Nephron (organoid): ENCODE results near the gene CTNND2.
"Not testable (repeated sequence)": the region's sequence is repeated elsewhere in the genome, so short reads cannot be mapped to it uniquely, and the experiment has no call there.

Source experiments
- H3K27ac Mint-ChIP-seq, 3 experiments: 2 replicates each; pipeline ENCODE4 v1.8.0; 2020; ENCODE audit warnings: mixed read lengths in 3 of 3, mild to moderate bottlenecking in 2 of 3, moderate library complexity in 1 of 3
- H3K27me3 Mint-ChIP-seq: 2 replicates; pipeline ENCODE4 v1.8.0; 2021; ENCODE audit warnings: low read depth, mild to moderate bottlenecking, moderate library complexity, mixed read lengths
- H3K36me3 Mint-ChIP-seq: 2 replicates; pipeline ENCODE4 v1.8.0; 2020; ENCODE audit warnings: low read depth, mixed read lengths
- H3K4me1 Mint-ChIP-seq: 2 replicates; pipeline ENCODE4 v1.8.0; 2020; ENCODE audit warnings: mixed read lengths
- H3K4me3 Mint-ChIP-seq, 3 experiments: 2 replicates each; pipeline ENCODE4 v1.8.0; 2020; ENCODE audit warnings: mild to moderate bottlenecking in 3 of 3, mixed read lengths in 3 of 3, moderate library complexity in 2 of 3
- H3K9me3 Mint-ChIP-seq: 2 replicates; pipeline ENCODE4 v1.8.0; 2020; ENCODE audit warnings: mixed read lengths
- TF ChIP-seq, protein P1 (sequence below), 3 experiments: fragments of 200-600 bp; sonication (generic); IDR thresholded peaks; one replicate each; pipeline ENCODE4 v1.5.0; 2021; ENCODE audit warnings: antibody characterized with exemption in 3 of 3; ENCODE audit not compliant: unreplicated experiment in 3 of 3

Gene CTNND2

DNA sequence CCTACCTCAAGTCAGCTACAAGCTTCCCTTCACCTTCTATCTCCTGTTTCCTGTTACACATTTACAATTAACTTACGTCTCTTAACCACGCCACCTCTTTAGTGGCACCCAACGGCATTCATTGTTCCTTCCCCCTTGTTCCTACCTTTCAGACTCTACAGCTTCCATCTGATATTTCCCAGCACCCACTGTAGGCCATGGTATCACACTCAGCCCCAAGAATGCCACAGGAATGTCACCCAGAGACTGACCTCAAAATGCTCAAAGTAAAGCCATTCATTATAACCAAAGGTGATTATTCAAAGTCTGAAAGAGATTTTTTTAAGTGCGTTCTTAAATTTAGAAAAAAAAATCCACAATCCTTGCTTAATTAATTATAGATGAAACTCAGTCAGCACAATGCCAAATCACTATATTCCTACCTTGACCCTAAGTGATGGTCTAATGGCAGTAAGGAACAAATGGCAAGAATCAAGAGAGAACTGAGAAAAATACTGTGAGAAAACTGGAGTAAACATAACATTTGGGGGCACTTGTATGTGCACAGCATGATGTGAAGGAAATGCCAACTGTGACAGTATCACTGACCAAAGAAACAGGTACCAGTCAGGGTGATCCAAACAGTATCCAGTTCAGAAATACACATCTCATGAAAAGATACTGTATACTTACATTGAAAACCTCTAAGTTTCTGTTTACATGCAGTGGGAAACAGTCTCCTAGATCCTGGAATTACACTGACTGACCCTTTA lies 52.1 kb downstream of the CTNND2 start:
- H3K4me1 Mint-ChIP-seq: no peaks in the 10 kb centered on the region
- no peak overlapping the region for H3K27ac Mint-ChIP-seq
- no peaks in the 10 kb centered on the region for H3K36me3 Mint-ChIP-seq
- no peaks in the 10 kb centered on the region for H3K27me3 Mint-ChIP-seq
- no peaks in the 10 kb centered on the region for H3K9me3 Mint-ChIP-seq
- TF ChIP-seq, protein P1, sequence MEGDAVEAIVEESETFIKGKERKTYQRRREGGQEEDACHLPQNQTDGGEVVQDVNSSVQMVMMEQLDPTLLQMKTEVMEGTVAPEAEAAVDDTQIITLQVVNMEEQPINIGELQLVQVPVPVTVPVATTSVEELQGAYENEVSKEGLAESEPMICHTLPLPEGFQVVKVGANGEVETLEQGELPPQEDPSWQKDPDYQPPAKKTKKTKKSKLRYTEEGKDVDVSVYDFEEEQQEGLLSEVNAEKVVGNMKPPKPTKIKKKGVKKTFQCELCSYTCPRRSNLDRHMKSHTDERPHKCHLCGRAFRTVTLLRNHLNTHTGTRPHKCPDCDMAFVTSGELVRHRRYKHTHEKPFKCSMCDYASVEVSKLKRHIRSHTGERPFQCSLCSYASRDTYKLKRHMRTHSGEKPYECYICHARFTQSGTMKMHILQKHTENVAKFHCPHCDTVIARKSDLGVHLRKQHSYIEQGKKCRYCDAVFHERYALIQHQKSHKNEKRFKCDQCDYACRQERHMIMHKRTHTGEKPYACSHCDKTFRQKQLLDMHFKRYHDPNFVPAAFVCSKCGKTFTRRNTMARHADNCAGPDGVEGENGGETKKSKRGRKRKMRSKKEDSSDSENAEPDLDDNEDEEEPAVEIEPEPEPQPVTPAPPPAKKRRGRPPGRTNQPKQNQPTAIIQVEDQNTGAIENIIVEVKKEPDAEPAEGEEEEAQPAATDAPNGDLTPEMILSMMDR (IDR thresholded peaks at IDR 0.05; ENCODE audit: unreplicated experiment in 3 of 3): no peak
- no peak overlapping the region for H3K4me3 Mint-ChIP-seq

DNA sequence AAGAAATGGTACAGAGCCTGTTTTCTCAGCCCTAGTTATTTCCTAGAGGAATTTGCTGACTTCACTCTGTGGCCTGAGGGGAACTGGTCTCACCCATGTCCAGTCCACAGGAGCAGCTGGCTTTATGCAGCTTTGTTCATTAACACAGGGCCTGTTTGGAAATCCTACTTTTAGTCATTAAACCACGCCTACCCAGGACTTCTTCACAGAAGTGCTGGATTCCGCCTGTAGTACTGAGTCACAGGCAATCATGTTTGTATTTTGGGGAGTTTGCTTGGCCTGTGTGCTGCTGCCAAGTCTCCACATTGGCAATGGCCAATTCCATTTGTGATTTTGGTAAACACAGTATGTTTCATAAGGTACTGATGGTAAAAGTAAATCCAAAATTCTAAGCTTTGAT lies 52.8 kb downstream of the CTNND2 start:
- no peaks in the 10 kb centered on the region for H3K4me1 Mint-ChIP-seq
- H3K36me3 Mint-ChIP-seq: no peaks in the 10 kb centered on the region
- H3K9me3 Mint-ChIP-seq: no peaks in the 10 kb centered on the region

DNA sequence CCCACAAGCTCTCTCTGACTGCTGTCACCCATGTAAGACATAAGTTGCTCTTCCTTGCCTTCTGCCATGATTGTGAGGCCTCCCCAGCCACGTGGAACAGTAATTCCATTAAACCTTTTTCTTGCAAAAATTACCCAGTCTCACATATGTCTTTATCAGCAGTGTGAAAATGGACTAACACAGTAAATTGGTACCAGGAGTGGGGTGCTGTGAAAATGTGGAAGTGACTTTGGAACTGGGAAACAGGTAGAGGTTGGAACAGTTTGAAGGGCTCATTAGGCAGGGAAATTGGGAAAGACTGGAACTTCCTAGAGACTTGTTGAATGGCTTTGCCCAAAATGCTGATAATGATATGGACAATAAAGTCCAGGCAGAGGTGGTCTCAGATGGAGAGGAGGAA lies 75.7 kb downstream of the CTNND2 start:
- not testable (repeated sequence) for H3K27ac Mint-ChIP-seq, H3K27me3 Mint-ChIP-seq, H3K4me3 Mint-ChIP-seq, H3K36me3 Mint-ChIP-seq, H3K4me1 Mint-ChIP-seq
- peaks cover 12% of the 10 kb centered on the region for H3K9me3 Mint-ChIP-seq

More for the DNA sequence above, 52.8 kb downstream of the CTNND2 start:
- TF ChIP-seq, protein P1 (IDR thresholded peaks at IDR 0.05; ENCODE audit: unreplicated experiment in 3 of 3): no peak
- Mint-ChIP-seq H3K4me3 (no peak overlapping the region), H3K27ac (no peak overlapping the region), H3K27me3 (no peaks in the 10 kb centered on the region)

DNA sequence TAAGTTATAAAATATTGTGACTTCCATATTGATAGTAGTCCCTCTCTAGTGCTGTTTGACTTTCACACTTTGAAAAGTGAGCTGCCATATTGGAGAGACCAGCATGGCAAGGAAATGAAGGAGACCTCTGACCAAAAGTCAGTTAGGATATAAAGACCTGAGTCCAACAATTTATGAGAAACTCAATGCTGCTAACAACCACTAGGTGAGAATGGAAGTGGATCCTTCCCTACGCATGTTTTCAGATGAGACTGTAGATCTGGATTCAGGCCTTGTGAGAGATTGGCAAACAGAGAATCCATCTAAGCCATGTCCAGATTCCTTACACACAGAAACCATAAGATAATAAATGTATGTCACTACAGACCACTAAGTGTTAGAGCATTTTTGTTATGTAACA lies 81.6 kb downstream of the CTNND2 start:
- no peak overlapping the region for H3K4me3 Mint-ChIP-seq
- H3K4me1 Mint-ChIP-seq: no peaks in the 10 kb centered on the region
- no peak overlapping the region for H3K27ac Mint-ChIP-seq

DNA sequence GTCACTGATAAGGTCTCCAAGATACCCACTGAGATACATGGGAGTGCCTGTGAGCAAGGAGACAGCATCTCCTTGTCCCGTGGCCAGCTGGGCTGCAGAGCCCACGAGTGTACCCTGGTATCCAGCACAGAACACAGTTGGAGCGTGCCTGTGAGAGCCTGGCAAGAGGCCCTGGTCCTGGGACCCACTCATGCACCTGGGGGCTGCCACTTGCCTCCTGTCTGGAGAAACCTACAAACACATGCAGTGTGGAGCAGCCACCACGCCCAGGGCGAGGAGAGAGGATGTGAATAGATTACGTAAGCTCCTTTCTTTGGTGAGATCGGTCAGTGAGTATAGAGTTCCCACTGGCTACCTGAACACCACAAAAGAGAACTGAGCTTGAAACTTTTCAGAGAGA lies 88.3 kb downstream of the CTNND2 start:
- no peaks in the 10 kb centered on the region for H3K9me3 Mint-ChIP-seq
- no peaks in the 10 kb centered on the region for H3K36me3 Mint-ChIP-seq
- no peaks in the 10 kb centered on the region for H3K4me1 Mint-ChIP-seq
- H3K27ac Mint-ChIP-seq: no peak overlapping the region
- H3K27me3 Mint-ChIP-seq: no peaks in the 10 kb centered on the region
- no peak overlapping the region for H3K4me3 Mint-ChIP-seq
- TF ChIP-seq, protein P1 (IDR thresholded peaks at IDR 0.05; ENCODE audit: unreplicated experiment in 3 of 3): no peak

More for the DNA sequence above, 81.6 kb downstream of the CTNND2 start:
- H3K36me3 Mint-ChIP-seq: no peaks in the 10 kb centered on the region
- H3K9me3 Mint-ChIP-seq: peaks cover 2% of the 10 kb centered on the region
- H3K27me3 Mint-ChIP-seq: no peaks in the 10 kb centered on the region
- TF ChIP-seq, protein P1 (IDR thresholded peaks at IDR 0.05; ENCODE audit: unreplicated experiment in 3 of 3): no peak

DNA sequence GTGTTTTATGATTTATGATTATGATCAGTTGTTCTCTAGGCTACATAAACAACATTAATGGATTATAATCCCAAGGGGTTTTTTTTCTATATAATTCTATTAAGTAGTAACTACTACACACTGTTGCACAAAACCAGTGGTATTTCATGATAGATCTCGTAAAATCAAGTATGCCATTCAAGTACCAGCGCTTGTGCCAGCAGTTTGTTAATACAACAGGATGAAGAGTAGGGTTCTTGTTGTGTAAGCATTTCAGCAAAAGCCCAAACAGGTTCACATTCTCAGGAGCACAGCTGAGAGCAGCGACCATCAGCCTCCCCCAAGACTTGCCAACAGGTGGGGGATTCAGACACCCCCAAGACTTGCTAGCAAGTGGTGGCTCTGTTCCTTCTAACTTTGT lies 88.8 kb downstream of the CTNND2 start:
- TF ChIP-seq, protein P1 (IDR thresholded peaks at IDR 0.05; ENCODE audit: unreplicated experiment in 3 of 3): no peak
- Mint-ChIP-seq H3K4me1 (no peaks in the 10 kb centered on the region), H3K4me3 (no peak overlapping the region), H3K27ac (no peak overlapping the region), H3K27me3 (no peaks in the 10 kb centered on the region), H3K9me3 (no peaks in the 10 kb centered on the region), H3K36me3 (no peaks in the 10 kb centered on the region)
